ENCODE data around the gene TACC3.

DNA sequence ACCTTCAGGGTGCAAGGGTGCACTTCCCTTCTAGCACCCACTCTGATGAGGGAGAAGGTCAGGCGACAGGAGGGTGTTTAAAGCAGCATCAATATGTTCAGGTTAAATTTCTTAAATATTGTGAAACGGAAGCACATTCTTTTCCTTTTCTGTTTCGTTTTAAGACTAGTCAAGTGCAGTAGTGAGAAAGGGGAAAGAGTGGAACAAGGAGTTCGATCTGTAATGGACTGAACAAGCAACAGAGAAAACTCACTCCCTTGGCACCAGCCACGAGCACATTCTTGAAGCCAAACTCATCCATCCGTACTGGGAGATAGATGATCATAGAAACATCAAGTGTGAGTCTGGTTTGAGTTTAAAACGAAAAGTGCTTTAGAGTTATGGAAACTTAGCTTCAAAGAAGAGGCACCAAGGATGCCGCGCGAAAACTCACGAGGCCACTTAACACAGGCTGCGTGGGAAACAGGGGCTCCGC lies 38.0 kb upstream of the TACC3 start:
- TF ChIP-seq, protein P1, sequence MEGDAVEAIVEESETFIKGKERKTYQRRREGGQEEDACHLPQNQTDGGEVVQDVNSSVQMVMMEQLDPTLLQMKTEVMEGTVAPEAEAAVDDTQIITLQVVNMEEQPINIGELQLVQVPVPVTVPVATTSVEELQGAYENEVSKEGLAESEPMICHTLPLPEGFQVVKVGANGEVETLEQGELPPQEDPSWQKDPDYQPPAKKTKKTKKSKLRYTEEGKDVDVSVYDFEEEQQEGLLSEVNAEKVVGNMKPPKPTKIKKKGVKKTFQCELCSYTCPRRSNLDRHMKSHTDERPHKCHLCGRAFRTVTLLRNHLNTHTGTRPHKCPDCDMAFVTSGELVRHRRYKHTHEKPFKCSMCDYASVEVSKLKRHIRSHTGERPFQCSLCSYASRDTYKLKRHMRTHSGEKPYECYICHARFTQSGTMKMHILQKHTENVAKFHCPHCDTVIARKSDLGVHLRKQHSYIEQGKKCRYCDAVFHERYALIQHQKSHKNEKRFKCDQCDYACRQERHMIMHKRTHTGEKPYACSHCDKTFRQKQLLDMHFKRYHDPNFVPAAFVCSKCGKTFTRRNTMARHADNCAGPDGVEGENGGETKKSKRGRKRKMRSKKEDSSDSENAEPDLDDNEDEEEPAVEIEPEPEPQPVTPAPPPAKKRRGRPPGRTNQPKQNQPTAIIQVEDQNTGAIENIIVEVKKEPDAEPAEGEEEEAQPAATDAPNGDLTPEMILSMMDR (IDR thresholded peaks at IDR 0.05): no peak
- TF ChIP-seq EP300 (IDR thresholded peaks at IDR 0.05): no peak
